Stimulated activated effector memory CD8-positive, alpha-beta T cell treated with anti-CD3 and anti-CD28 coated beads, Interleukin-12 subunit alpha, Interleukin-12 subunit beta, amount 100 ng/mL, for 72 hours (primary cell): ENCODE data around the gene TOMM20.

Experiments used
- ATAC-seq: fragments of 150-1000 bp; cut with Tn5 transposase; 2 replicates; pipeline ENCODE4 v1.10.0; 2021
- DNase-seq, 2 donors: peaks; one replicate each; pipeline ENCODE4 v3.0.0; 2021 to 2022; ENCODE audit warnings: low spot score in 2 of 2
- H3K27ac Mint-ChIP-seq: one replicate; pipeline ENCODE4 v1.8.0; 2022; ENCODE audit warnings: mild to moderate bottlenecking, mixed read lengths
- H3K36me3 Mint-ChIP-seq: one replicate; pipeline ENCODE4 v1.8.0; 2022; ENCODE audit warnings: mild to moderate bottlenecking, mixed read lengths
- H3K4me1 Mint-ChIP-seq: one replicate; pipeline ENCODE4 v1.8.0; 2022; ENCODE audit warnings: mixed read lengths
- H3K4me3 Mint-ChIP-seq: one replicate; pipeline ENCODE4 v1.8.0; 2022; ENCODE audit warnings: mild to moderate bottlenecking, mixed read lengths
- H3K9me3 Mint-ChIP-seq: one replicate; pipeline ENCODE4 v1.8.0; 2022; ENCODE audit warnings: mixed read lengths

The TOMM20 gene

DNA sequence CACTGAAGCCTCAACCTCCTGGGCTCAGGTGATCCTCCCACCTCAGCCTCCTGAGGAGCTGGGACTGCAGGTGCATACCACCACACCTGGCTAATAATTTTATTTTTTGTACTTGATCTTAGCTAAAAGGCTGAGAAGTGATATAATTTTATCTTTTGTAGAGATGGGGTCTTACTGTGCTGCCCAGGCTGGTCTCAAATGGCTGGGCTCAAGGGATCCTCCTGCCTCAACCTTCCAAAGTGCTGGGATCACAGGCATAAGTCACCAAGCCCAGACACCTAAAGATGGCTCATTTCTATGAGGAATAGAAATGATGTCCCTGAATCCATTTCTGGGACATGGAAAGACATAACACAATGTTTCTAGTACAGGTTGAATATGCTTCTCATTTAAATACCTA lies 57.8 kb downstream of the TOMM20 start:
- H3K4me1 Mint-ChIP-seq = peaks cover 27% of the 10 kb centered on the region
- ATAC-seq (no peak), DNase-seq (no peak)
- H3K9me3 Mint-ChIP-seq = no peaks in the 10 kb centered on the region
- no peak overlapping the region for H3K27ac Mint-ChIP-seq
- H3K4me3 Mint-ChIP-seq = no peak overlapping the region
- H3K36me3 Mint-ChIP-seq = peaks cover 15% of the 10 kb centered on the region

DNA sequence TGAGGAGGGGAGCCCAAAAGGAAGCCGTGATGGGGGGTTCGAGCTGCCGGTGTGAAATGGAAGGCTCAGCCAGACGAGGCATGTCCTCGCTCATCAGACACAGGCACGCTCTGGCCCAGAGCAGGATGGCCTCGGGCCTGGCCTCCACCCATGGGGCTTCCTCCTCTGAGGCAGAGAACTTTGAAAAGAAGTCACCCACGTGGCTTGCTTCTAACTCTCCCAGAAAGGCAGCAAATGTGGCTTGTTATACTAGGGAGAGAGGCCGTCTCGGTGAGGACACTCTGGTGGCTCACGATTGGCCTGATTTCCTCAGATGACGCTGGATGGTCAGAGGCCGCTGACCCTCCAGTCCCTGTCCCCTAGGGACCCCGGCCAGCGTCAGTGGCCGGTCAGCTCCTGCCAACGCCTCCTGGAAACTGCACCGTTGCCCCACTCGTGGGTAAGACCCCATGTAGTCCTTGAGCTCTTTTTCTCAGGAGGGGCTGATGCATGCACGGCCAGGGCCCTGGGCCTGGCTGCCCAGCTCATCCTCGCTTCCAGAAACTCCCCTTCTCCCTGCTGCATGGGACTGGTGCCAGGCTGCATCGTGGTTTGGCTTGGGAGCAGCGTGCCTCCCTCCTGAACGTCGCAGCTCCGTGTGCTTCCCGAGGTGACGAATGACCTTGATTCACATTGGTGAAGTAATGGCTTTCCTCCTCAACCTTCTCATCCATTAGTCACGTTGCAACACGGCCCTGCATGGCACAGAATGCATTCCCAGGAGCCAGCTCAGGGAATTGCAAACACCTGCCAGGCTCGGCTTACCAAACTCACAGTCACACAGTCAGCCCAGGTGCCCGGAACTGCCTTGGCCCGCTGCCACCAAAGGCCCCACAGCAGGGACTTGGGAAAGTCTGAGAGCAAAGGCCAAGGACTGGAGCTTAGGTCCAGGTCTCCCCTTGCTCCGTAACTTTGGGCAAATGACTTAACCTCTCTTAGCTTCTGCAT lies 58.8 kb downstream of the TOMM20 start:
- Mint-ChIP-seq H3K27ac (no peak overlapping the region), H3K9me3 (no peaks in the 10 kb centered on the region)

DNA sequence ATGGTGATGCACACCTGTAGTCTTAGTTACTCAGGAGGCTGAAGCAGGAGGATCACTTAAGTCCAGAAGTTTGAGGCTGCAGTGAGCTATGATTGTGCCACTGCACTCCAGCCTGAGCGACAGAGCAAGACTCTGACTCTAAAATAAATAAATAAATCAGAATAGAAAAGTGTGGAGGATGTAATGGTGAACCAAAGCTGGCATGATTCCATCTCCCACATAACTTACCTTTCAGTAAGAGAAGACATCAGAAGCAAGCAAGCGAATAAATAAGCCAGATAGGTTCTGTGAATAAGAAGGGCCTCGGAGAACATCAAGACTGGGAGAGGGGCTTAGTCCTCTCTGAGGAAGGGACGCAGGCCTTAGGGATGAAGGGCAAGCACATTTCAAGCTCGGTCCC lies 59.5 kb downstream of the TOMM20 start:
- H3K9me3 Mint-ChIP-seq = no peaks in the 10 kb centered on the region
- H3K27ac Mint-ChIP-seq = no peak overlapping the region
- no peaks in the 10 kb centered on the region for H3K36me3 Mint-ChIP-seq
- H3K4me1 Mint-ChIP-seq = peaks cover 27% of the 10 kb centered on the region
- H3K4me3 Mint-ChIP-seq = no peak overlapping the region
- DNase-seq (no peak), ATAC-seq (no peak)

More for the DNA sequence above, 58.8 kb downstream of the TOMM20 start:
- ATAC-seq (no peak), DNase-seq (no peak)
- H3K36me3 Mint-ChIP-seq = peaks cover 5% of the 10 kb centered on the region
- no peak overlapping the region for H3K4me3 Mint-ChIP-seq
- peaks cover 27% of the 10 kb centered on the region for H3K4me1 Mint-ChIP-seq

DNA sequence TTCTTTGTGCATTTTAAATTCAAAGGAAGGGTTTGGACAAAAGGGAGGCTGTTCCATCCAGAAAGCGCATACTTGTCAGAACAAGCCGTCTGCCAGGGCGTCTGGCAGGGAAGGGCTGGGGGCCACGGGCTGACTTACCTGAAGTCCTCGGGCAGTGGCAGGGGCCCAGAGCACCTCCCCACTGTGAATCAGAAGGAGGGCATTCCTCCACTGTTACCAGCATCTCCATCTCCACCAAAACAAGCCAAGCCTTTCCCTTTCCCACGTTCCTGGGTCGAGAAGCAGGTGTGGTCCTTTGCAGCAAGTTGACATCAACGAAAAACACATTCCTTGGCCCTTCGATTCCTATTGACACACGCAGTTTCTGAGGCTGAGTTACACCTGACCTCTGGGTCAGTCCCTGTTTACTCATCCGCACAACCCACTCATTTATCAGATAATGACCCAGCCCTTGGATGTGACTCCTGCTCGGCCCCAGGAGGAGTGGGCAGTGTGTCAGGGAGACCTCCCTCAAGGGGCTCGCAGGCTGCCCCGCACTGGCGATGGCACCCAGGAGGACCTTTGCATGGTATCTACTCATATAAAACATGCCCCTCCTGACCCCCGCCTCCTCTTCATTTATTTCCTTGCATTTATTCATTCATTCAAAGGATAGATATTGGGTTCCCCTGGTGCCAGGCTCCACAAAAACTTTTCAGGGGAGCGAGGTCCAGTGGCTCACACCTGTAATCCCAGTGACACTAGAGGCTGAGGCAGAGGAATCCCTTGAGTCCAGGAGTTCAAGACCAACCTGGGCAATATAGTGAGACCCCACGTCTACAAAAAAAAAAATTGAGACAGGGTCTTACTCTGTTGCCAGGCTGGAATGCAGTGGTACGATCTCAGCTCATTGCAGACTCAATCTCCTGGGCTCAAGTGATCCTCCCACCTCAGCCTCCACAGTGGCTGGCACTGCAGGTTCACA lies 60.2 kb downstream of the TOMM20 start:
- DNase-seq (no peak), ATAC-seq (no peak)
- Mint-ChIP-seq H3K36me3 (peaks cover 5% of the 10 kb centered on the region), H3K4me1 (peaks cover 33% of the 10 kb centered on the region), H3K27ac (no peak overlapping the region), H3K9me3 (no peaks in the 10 kb centered on the region), H3K4me3 (no peak overlapping the region)

DNA sequence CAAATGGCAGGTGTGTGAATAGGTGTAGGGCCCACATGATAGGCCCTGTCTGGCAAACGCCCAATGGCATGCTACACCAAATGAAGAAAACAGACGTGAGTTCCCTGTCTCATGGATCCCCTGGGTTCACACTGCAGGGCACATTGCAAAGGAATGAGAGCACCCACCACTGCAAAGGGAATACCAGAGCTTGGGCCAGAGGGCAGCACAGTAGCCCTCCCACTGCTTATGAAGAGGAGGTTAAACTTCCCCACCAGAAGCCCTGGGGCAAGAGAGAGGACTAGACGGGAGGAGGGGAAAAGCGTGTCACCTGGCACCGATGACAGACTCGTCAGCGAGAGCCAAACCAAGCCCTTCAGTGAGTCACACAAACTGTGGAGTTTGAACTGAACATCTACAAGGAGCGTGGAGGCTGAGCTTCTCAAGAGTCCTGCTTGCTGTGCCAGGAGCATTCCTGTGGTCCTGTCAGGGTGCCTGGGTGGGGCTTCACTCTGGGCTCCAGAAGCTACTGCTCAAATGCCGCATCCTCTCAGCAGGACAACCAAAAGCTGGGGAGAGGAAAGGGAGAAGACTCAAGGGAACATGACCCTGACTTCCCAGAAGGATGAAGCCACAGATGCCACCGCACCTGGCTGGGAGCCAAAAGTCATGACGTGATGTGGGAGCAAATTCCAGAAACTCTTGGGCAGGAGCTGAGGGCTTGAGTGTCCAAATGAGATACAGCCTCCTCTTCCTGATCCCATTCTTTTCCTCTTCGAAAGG lies 61.1 kb downstream of the TOMM20 start:
- Mint-ChIP-seq H3K9me3 (no peaks in the 10 kb centered on the region), H3K4me3 (no peak overlapping the region), H3K36me3 (peaks cover 5% of the 10 kb centered on the region), H3K27ac (no peak overlapping the region), H3K4me1 (peaks cover 36% of the 10 kb centered on the region)
- ATAC-seq (peak; percentile 77), DNase-seq (no peak)

DNA sequence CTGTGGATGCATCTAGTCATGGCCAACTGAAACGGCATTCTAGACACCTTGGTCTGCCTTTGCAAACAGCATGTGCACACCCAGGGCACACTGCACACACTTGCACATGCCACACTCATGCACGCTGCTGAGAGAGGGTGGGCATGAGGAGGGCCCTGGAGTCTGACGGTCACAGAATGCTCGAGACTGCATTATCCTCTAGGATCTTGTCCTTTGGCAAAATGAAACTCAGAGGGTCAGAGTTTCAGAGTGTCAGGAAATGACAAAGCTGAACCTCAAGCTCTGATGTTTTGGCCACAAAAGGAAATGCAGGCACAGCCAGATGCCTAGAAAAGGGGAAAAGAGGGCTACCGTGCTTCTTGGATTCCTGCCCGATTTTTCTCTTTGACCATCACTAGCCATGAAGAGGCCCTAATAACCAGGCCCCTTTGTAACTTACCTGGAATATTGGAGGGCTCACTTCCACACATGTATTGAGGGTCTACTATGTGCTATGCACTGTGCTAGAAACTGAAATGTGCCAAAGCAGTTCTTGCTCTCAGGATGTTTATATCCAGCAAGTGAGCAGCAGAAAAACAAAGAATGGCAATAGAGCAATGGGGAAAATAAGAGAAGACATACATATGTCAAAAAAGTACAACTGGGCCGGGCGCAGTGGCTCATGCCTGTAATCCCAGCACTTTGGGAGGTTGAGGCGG lies 65.4 kb downstream of the TOMM20 start:
- Mint-ChIP-seq H3K9me3 (no peaks in the 10 kb centered on the region), H3K4me1 (peaks cover 26% of the 10 kb centered on the region), H3K4me3 (peak overlapping the region; percentile 9), H3K27ac (peak overlapping the region; percentile 70), H3K36me3 (peaks cover 5% of the 10 kb centered on the region)
- ATAC-seq (peak; percentile 62), DNase-seq (no peak)

DNA sequence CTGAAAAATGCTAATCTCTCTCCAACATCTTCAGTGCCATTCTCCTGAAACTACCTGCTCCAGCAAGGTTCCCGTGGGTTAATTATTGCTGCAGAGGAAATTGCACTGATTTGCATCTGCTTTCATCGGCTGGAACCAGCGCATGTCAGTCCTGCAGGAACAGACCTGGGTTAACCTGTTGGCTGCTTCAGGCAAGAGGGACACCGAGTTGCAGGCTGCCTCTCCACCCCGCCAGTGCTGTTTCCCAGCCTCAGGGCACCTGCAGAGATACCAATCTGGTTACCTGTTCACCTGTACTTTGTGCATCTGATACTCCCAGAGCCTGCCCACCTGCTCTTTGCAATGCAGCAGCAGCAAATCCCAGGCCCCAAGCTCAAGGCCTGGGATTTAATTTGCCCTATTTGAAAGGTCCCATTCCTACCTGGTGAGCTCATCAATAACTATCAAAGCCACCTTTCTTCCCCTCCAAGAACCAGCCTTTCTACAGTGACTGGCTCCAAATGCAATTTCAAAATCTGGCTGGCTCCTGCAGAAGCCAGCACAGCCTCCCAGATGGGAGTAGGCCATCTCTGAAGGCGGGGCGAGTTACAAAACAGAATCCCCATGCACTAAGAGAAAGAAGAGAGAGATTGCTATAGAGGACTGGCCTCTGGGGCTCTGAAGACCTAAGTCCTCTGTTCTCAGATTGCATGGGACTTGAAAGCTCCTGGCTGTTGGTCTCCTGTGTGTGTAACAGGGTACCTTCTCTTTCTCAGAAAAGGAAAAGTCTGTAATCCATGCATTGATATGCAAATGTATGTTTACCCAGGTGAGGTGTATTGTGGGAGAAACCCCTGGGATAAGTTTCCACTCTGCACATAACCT lies 67.8 kb downstream of the TOMM20 start:
- Mint-ChIP-seq H3K4me3 (no peak overlapping the region), H3K36me3 (peaks cover 5% of the 10 kb centered on the region), H3K9me3 (no peaks in the 10 kb centered on the region), H3K27ac (no peak overlapping the region), H3K4me1 (peaks cover 17% of the 10 kb centered on the region)
- no peak for DNase-seq
- ATAC-seq = no peak
